GM21737 (cell line): ENCODE data around the gene ATP8B4.
"Not testable (repeated sequence)": the region's sequence is repeated elsewhere in the genome, so short reads cannot be mapped to it uniquely, and the experiment has no call there.

ENCODE experiments used
- ATAC-seq: cut with Tn5 transposase; IDR thresholded peaks from one replicate; pipeline ENCODE4 v1.9.1; 2021; ENCODE audit warnings: mild to moderate bottlenecking, moderate library complexity; ENCODE audit not compliant: unreplicated experiment

Gene ATP8B4

DNA sequence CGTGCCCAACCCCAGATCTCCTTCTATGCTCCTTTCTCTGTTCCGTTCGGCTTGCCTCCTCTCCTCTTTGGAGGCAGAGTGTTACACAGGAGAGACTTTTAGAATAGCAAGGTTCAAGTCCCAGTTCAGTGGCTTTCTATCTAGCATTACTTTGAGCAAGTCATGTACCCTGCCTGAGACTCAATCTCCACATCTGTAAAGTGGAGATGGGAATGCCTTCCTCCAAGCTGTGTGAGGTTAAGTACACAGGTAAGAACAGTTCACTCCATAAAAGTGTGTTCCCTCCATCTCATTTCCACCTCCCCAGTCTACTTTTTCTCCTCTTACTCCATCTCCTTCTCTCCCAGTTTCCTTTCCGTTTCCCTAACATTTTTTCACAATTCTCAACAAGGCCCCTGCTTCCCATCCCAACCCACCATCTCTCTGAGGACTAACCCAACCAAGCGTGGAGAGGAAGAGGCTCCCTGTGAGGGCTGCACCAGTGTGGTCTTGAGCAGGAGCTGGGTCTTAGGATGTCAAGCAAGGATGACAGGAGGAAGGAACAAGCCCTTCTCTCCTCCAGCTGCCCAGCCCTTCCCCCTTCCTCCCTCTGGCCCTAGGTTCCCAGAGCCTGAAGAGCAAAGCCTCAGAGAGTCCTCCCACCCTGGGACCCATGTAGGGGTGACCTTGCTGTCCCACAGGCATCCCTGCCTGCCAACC is 6.4 kb downstream of the ATP8B4 start:
- no peak for ATAC-seq

DNA sequence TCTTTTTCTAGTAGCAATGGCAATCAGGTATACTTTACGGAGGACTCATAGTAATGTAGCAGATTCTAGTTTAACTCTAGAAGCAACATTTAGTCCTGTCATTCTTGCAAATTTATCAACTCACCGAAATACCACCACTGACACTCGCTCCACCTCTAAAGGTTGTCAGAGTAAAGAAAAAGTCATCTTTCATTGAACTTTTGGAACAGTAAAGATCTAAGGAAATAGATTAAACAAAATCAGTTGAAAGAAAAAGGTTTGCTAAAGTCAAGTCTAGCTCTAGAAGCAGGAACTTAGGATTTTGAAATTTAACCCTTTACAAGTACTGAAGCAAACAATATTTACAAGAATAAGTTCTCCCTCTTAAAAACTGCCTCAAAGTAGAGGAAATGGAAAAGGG is 8.7 kb downstream of the ATP8B4 start:
- no peak for ATAC-seq

DNA sequence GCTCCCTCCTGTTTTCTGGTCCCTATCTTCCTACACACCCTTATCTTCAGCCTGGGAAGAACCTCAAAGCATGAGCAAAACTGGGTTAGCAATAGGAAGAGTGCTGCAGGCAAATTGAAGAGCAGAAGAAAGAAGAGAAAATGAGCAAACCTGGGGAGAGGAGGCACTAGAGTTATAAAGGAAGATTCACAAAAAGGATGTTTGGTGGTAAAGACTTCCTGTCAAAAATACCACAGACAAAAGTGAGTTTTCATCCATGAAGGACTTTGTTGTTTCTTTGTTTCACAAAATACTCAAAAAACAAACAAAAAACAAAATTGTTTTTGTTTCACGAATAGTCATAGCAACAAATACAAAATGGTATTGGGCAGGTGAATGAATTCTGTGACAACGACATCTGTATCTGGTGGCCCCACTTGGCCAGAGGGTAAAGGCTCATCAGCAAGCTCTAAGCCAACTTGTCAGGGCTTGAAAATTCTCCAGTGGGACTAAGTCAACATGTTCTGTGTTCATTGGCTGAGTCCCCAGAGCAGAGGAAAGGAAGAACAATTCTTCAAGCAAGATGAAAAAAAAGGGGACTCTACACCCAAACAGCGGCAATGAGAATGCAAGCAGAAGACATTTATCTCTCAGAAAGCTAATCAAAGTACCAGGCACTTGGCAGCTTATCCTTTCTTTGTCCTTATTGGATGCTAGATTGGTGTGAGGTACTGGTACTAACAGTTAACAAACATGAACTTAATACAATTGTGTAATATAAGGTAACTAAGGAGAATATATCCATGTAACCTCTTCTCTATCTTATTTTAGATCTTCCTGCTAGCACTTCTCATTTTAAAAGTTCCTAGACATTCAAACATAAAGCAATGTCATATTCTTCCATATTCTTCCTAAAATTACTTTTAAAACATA is 9.7 kb downstream of the ATP8B4 start:
- no peak for ATAC-seq

DNA sequence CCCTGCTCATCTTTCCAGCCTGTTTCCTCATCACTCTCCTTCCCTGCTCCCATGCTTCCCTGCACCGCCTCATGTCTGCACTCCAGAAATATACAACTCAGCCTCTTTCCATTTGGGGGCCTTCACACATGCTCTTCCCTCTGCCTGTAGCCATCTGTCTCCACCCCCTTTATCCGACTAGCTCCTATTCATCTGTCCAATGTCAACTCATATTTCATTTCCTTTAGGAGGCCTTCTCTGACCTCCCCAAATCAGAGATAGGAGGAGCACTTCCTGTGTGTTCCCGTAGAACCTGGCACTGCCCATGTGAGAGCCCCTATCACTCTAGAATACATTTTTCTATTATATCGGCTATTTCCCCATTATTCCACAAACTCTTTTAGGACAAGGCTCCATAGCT is 10.6 kb downstream of the ATP8B4 start:
- no peak for ATAC-seq

DNA sequence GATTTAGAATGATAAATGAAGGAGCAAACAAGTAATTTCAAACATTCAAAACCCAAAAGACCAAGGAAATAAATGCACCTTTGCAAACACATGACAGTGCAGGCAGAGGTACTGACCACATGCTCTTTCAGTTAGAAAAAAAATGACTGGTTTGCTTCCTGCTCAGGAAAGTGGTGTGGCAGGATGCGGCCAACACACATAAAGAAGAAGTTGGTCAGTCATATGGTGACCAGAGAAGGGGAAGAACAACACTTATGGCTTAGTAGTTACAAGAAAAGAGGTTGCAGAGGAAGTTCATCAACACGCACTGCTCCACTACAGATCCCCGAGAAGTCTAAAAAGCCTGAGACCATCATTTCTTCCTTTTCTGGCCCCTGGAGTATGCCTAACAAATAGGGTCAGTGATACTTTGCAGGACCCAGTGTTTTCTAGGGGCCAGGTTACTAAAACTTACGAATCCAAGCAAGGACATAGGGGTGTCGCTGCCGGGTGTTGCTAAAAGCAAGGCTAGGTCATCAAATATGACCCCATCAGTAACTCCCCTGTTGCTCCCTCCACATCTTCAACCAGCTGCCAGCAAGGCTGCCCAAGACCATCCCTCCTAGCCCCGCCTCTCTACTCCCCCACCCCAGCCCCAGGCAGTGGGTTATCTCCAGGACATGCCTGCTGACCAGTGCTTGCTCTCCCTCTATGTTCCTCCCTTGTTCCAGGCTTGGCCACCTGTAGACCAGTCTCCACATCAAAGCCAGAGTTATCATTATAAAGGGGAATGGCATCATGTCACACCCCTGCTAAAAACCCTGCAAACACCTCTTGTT is 11.2 kb downstream of the ATP8B4 start:
- ATAC-seq: peak; percentile 98

DNA sequence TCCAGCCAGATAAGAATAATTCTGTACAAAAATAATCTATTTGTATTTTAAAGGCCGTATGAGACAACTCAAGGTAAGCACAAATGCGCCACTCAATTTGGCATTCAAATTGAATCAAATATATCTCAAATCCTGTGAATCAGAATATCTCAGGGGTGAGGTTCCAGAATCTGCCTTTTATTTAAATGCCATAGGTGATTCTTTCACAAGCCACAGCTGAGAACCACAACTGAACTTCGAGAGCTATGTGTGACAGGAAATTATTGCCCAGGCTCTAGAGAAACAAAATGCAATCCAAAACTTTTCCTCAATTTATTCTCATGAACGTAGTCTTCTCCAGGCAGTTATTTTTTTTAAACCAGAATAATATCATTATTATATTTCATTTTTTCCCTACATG is 11.9 kb downstream of the ATP8B4 start:
- ATAC-seq: no peak

DNA sequence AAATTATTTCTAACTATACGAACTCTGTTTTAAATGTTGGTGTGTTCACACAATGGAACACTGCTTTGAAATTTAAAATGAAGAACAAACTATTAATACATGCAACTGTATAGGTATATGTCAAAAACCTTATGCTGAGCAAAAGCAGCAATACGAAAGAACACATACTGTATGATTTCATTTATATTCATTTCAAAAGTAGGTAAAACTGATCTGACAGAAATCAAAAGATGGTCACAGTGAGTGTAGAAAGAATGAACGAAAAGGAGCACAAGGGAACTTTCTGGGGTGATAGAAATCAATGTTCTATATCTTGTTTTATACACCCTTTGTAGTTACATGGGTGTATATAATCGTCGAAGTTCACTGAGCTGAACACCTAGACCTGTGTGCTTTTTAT is 12.6 kb downstream of the ATP8B4 start:
- ATAC-seq: no peak

DNA sequence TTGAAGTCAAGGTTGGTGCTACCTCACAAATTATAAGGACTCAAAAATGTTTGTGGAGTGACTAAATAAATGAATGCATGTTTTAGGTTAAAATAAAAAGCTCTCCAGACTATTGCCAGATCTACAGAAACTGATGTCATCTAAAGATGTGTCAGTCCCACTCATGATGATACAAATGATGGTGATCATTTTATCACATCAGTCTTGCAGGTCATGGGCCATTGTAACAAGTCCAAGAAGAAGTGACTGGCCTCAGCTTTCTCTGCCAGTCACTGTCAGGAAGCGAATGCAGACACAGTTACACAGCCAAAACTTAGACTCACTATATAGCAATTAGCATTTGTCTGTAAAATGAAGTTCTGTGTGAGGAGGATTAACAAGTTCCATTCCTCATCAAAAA is 18.5 kb downstream of the ATP8B4 start:
- no peak for ATAC-seq

DNA sequence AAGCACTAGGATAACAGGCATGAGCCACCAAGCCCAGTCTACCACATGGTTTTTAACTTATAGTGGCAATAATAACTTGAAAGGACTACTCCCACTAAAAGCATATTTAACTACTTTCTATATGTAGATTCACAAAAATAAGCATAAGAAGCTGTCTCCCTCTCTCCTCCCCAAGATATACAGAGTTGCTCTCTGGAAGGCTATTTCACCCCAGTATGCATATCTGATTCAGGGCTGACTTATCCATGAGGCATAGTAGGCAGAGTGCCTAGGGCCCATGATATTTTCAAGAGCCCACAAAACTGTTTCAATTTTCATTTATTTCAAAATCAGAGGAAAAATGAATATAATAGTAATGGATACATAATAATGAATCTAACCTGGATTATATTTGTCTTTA is 20.5 kb downstream of the ATP8B4 start:
- no peak for ATAC-seq

DNA sequence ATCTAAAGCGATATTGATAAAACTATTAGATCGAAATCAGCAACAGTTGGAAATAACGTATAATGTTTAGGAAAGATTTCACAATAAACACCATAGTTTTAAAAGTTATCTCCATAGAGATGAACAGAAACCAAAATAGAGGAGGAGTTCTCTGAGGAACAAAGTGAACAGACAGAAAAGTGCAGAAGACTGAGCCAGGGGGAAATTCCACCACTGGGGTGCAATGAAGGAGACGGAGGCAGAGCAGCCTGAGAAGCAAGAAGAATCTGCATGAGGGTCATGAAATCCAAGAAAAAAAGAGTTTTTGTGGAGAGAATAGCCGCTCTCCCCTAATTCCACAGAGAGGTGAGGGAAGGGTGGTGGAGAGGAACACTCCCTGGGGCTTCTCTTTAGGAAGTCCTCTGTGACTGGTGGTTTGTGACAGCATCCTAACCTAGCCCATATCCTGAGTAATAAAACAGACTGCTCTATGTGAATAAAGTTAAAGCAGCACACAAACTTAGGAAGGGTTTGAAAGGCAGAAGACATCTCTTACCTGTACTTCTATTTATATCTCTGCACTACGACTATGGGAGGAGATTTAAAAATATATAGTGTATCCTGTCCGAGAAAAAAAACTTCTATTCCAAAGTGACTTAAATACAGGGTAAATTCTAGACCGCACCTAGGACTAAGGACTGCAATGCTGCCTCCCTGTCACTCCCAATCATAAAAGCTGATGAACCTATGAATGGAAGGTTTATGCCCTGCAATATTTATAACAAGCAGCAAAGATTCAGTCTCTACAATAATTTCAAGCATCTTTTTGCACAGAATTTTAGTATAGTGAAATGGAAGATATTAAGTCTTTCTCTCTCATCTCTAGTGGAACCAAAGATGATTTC is 22.9 kb downstream of the ATP8B4 start:
- no peak for ATAC-seq

DNA sequence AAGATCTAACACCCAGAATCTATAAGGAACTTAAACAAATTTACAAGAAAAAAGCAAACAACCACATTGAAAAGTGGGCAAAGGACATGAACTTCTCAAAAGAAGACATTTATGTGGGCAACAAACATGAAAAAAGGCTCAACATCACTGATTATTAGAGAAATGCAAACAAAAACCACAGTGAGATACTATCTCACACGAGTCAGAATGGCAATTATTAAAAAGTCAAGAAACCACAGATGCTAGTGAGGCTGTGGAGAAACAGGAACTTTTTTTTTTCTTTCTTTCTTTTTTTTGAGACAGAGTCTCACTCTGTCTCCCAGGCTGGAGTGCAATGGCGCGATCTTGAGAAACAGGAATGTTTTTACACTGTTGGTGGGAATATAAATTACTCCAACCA is 29.6 kb downstream of the ATP8B4 start:
- ATAC-seq: not testable (repeated sequence)

DNA sequence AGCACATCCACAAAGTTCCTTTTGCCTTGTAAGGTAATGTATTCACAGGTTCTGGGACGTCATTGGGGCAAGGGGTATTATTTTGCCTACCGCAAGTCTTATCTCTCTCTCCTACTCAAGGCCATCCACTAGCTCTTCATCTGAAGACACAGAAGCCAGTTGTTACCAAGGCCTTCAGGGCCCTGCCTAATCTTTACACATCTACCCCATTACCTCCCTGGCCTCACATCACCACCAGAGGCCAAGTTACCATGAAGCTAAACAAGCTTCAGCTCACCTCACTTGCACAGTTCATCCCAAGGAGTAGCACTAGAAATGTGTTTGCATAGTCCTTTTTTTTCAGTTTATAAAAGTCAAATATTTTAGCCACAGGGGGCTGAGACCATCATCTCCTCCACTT is 34.1 kb downstream of the ATP8B4 start:
- ATAC-seq: no peak

DNA sequence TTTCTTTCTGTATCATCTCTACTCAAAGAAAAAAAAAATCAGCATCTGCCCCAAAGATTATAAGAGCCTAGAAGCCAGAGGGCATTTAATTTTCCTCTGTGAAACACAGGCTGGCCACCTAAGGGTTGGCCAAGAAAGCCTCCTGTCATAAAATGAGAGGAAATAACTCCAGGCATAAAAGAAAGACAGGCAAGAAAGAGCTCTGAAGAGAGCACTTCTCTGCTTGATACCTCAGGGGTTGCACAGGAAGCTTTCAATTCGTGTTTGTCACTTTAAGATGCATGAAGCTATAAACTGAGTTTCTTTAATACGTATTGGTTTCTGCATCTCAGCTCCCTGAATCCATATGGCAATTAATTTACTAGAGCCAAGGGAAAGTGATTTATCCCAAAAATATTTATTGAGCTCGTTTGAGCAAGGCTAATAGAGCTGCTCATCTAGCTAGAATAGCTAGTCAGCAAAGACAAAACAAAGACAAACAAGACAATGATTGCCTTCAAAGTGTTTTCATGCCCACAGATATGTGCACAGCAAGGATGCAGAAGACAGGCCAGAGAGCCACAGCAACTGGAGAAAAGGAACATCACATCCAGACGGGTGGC is 35.5 kb downstream of the ATP8B4 start:
- no peak for ATAC-seq

DNA sequence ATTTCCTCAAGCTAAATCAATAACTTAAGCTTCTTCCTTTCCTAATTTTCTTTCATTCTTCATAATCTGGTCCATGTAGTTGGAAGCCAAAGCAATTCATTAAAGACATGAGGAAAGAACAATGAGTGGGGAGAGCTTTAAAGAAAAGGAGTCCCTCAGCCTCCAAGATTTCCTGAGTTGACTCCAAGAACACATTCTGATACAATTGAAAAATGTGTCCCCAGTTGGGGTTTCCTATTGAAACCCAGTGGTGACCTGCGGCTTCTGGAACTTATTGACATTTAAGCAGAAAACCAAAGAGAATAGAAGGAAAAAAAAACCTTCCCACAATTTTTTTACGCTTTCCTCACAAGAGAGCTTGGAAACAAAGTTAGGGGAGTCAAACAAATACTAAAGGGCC is 37.0 kb downstream of the ATP8B4 start:
- ATAC-seq: no peak

DNA sequence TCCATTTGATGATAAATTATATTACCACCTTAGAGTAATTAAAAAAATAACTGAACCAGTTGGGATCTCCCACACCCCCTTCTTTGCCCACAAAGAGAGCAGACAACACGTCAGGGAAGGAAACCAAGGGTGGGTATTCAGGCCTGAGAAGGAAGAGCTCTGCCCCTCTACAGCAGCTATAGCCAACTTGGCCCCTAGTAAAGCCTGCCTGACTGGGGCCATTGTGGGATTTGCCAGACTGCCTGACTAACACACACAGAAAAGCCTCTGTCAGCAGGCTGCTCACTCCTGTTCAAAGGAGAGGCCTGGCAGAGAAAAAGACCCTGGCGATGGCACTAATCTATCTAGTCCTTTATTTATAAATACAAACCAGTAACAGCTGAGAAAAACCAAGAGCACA is 41.4 kb downstream of the ATP8B4 start:
- ATAC-seq: no peak

DNA sequence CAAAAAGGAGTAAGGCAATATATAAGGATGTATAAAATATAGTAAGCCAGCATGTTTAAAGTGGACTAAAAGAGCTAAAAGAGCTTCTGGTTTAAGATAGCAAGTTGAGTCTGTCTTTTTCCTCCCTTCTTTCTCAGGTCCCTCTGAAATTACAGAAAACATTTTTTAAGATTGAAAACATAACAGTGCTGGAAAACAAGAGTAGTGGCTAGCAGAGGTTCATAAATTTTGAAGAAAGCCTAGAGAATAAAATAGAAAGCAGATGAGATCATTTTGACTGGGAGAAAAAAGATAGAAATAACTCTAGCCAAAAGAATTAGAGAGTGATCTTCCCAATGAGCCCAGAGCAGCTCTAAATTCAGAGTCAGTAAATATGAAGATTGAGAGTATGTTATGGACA is 41.9 kb downstream of the ATP8B4 start:
- no peak for ATAC-seq

DNA sequence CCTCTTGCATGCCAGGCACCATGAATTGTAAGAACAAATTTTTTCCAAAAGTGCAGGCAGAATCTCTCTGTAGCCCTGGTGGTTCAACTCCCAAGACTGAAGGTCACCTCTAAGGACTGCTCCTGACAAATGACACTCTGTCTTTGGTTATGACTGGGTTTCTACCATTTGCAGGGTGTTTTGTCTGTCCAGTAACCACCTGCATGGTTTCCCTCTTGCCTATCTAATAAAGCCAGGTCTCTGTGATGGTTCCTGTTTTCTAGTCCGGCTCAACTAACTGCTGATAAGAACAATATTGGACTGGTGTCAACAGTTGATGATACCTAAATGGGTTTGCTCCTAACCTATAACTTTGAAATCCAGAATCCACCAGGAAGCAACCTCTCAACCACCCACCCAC is 43.7 kb downstream of the ATP8B4 start:
- ATAC-seq: no peak

DNA sequence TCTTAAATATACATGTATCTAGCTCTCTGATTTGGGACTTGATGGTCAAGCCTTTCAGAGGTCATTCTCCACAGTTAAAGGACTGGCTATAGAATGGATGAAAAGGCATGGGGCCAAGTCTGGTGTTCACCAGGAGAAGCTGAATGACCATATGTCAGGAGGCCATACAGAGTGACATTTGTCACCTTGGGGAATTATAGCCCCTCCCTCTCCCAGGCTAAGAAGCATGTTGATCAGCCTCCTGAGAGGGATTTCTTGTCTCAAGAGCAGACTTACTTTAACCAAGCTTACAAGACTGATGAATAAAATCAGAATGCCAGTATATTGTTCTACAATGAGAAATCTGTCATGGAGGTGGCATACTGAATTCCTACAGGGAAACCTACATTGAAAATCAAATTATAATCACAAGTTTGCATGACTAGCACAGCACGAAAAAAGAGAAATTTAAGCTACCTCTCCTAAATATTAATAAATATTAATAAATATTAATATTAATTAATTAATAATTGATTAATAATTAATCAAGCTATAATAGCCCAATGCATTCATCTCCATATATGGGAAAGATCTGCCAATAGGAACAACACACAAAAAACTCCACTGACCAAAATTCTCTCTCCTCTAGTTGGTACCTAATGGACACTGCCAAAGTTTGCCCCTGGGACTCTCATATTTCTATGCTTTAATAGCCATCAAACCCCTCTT is 47.3 kb downstream of the ATP8B4 start:
- no peak for ATAC-seq

DNA sequence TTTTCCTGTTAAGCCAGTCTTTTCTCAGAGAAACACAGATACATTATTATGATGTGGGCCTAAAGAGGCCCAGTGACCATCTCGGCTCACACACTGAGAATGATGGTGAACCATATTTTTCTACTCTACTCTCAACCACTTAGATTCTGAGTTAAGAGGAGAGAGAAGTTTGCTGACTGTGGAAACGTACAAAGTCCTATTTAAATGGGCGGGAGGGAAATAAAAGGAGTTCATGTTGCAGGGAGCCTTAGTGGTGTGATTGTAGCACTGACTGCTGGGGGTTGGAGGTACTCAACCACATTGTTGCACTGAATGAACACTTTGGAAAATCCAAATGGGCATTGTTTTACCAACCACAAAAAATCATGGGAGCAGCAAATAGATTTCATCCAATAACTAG is 51.0 kb downstream of the ATP8B4 start:
- no peak for ATAC-seq

DNA sequence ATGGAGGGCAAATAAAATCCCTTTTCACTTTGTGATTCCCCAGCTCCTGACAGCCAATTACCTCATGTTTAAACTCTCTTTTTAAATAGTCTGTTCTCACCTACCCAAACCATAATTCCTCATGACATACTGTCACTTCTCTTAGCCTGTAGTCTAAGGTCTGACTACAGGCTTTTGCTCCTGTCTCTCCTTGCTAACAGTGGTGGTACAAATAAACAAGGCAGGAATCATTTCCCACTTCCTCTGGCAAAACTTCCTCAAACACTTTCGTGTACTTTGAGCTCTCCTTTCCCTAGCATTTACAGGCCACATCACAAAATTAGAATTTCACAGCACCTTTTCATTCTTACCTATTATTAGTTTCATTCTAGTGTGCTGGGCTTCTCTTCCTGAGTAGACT is 51.8 kb downstream of the ATP8B4 start:
- no peak for ATAC-seq
